Activated gamma-delta T cell treated with anti-CD3 and anti-CD28 coated beads, Interleukin-2, amount 50 U/mL, for 16 hours (primary cell): ENCODE measurements around the gene THAP6.
"Not testable (repeated sequence)": the region's sequence is repeated elsewhere in the genome, so short reads cannot be mapped to it uniquely, and the experiment has no call there.

ENCODE experiments used
- DNase-seq: peaks from one replicate; pipeline ENCODE4 v3.0.0-alpha.2; 2020; ENCODE audit warnings: low read depth

The THAP6 gene

GRCh38 chr4:75525910-75526309 is 11.6 kb downstream of the THAP6 start:
- DNase-seq: no peak

GRCh38 chr4:75527482-75527881 is 13.2 kb downstream of the THAP6 start:
- DNase-seq: no peak

GRCh38 chr4:75530556-75531322 is 16.5 kb downstream of the THAP6 start:
- no peak for DNase-seq

- DNase-seq: not testable (repeated sequence)
Measured at GRCh38 chr4:75531536-75532143, 17.4 kb downstream of the THAP6 start.

- DNase-seq: not testable (repeated sequence)
Measured at GRCh38 chr4:75533339-75533887, 19.1 kb downstream of the THAP6 start.

- not testable (repeated sequence) for DNase-seq
Measured at GRCh38 chr4:75533926-75534325, 19.7 kb downstream of the THAP6 start.

- DNase-seq: not testable (repeated sequence)
Measured at GRCh38 chr4:75537308-75537707, 23.0 kb downstream of the THAP6 start.

GRCh38 chr4:75542824-75543223 is 28.6 kb downstream of the THAP6 start:
- DNase-seq: no peak

GRCh38 chr4:75544220-75544619 is 29.9 kb downstream of the THAP6 start:
- not testable (repeated sequence) for DNase-seq

GRCh38 chr4:75544870-75545269 is 30.6 kb downstream of the THAP6 start:
- no peak for DNase-seq

- DNase-seq: no peak
Measured at GRCh38 chr4:75545526-75545925, 31.3 kb downstream of the THAP6 start.

- DNase-seq: no peak
Measured at GRCh38 chr4:75547647-75548387, 33.5 kb downstream of the THAP6 start.

GRCh38 chr4:75549019-75549418 is 34.7 kb downstream of the THAP6 start:
- no peak for DNase-seq

GRCh38 chr4:75552452-75552851 is 38.2 kb downstream of the THAP6 start:
- DNase-seq: no peak

GRCh38 chr4:75555294-75556164 is 41.3 kb downstream of the THAP6 start, which contains the start of gene ODAPH:
Gene ODAPH, plus strand, starts transcription at chr4:75556066. Its CDS starts 17 bp downstream, at chr4:75556083.
- no peak for DNase-seq

- no peak for DNase-seq
Measured at GRCh38 chr4:75557696-75558095, 43.4 kb downstream of the THAP6 start.

- DNase-seq: no peak
Measured at GRCh38 chr4:75561789-75562188, 47.5 kb downstream of the THAP6 start.

GRCh38 chr4:75564023-75564422 is 49.8 kb downstream of the THAP6 start:
- no peak for DNase-seq

GRCh38 chr4:75565481-75565880 is 51.2 kb downstream of the THAP6 start:
- no peak for DNase-seq

- no peak for DNase-seq
Measured at GRCh38 chr4:75566911-75567310, 52.6 kb downstream of the THAP6 start.

GRCh38 chr4:75567725-75568124 is 53.5 kb downstream of the THAP6 start:
- DNase-seq: no peak
